DND-41 (cell line): Measurements from ENCODE around the gene NDUFV2.

Experiments used
- EZH2 ChIP-seq: IDR thresholded peaks from 3 replicates; pipeline ENCODE4 v1.6.1; 2012; ENCODE audit warnings: borderline replicate concordance, low read depth, mild to moderate bottlenecking, moderate library complexity, low read length, inconsistent platforms; ENCODE audit not compliant: severe bottlenecking
- TF ChIP-seq, protein P1 (sequence below): IDR thresholded peaks from 2 replicates; pipeline ENCODE4 v1.5.1; 2012; ENCODE audit warnings: borderline replicate concordance, low read length, moderate library complexity, mild to moderate bottlenecking; ENCODE audit not compliant: poor library complexity, severe bottlenecking; ENCODE audit errors: extremely low read depth

- TF ChIP-seq, protein P1, sequence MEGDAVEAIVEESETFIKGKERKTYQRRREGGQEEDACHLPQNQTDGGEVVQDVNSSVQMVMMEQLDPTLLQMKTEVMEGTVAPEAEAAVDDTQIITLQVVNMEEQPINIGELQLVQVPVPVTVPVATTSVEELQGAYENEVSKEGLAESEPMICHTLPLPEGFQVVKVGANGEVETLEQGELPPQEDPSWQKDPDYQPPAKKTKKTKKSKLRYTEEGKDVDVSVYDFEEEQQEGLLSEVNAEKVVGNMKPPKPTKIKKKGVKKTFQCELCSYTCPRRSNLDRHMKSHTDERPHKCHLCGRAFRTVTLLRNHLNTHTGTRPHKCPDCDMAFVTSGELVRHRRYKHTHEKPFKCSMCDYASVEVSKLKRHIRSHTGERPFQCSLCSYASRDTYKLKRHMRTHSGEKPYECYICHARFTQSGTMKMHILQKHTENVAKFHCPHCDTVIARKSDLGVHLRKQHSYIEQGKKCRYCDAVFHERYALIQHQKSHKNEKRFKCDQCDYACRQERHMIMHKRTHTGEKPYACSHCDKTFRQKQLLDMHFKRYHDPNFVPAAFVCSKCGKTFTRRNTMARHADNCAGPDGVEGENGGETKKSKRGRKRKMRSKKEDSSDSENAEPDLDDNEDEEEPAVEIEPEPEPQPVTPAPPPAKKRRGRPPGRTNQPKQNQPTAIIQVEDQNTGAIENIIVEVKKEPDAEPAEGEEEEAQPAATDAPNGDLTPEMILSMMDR, result no peak
- no peak for TF ChIP-seq EZH2
These were observed 71.3 kb downstream of the NDUFV2 start for GRCh38 chr18:9173770-9174233.
